GF-D8 (cell line): ENCODE results near the gene AGTRAP.

ENCODE experiments used
- DNase-seq: peaks from one replicate; lab custom pipeline; 2025; lab: John Stamatoyannopoulos, UW

AGTRAP gene

DNA sequence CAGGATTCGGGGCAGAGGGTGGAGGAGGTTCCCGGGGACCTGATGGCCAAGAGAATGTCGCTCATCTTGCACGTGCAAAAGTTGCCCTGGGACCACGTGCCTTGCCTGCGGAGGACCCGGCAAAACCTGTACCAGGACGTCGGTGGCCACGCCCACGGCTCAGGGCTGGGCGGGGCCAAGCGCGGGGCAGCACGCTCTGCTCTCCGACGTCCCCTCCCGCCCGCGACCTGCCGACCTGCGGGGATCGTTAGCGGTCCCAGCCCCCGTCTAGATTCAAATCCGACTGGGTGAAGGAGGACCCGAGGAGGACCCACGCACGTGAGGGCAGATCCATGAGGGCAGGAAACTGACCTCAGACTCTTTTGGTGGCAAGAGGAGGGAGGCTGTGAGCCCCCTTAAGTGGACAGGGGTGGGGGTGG, 26.1 kb downstream of the AGTRAP start, which contains the start of gene C1orf167:
Gene C1orf167 (plus strand): TSS at position 206 of the 419 bp plus-strand sequence. CDS start 2,208 bp downstream, outside the sequence.
- DNase-seq: no peak

DNA sequence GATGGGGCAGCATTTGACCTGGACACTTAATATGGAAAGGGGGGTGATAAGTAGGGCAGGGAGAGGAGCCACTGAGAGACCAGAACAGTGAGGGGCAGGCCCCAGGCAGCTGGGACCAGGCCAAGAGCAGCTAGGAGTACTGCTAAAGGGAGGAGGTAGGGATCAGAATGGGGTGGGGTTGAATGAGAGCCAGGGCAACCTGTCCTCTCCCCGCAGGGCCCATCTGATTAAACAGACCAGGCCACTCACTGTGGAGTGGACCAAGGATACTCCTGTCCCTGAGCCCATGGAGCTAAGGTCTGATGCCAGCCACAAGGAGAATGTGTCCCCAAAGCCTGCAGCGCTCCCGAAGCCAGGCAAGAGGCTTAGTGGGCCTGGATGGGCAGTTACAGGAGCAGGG, 28.2 kb downstream of the AGTRAP start:
- no peak for DNase-seq

DNA sequence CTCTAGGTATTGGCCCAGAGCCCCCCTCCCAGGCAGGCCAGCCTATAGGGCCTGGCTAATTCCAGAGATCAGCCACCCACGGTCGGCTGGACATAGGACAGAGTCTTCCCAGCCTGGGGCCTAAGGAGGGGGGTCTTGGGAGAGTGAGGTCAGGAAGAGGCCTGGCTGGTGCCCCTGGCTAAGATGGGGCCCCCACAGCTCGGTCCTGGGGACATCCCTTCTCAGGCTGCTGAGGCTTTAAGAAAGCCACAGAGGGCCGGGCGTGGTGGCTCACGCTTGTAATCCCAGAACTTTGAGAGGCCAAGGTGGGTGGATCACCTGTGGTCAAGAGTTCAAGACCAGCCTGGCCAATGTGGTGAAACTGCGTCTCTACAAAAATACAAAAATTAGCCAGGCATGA, 28.6 kb downstream of the AGTRAP start:
- DNase-seq: no peak

DNA sequence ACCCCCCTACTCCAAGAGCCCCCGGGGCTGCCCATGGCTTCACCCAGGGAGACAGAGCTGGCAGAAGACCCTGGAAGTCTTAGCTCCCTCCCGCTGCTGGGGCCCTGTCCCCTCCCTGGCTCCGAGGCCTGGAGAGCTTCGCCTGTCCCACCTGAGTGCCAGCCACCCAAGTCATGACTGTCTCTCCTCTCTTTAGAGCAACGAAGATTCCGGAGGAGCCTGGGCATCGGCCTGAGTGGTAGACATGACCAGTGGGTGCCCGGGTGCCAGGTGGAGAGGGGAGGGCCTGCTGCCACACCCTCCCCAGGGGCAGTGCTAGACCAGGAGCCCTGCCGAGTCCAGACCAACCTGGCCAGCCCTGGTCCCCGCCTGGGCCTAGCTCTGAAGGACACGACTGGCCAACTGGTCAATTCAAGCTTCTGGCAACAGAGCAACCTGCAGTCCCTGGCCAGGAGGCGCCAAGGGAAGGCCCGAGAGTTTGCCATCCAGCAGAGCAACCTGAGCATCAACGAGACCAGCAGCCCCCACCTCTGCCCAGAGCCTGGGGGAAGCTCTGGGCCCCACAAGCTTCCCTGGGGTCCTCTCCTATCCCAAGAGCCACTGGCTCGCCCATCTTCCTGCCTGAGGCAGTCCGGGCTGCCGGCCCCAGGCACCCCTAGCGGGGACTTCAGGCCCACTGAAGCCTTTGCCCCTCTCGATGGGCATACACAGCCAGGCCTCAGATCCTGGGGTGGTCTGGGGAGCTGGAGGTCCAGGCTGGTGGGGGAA, 29.9 kb downstream of the AGTRAP start:
- DNase-seq: no peak

DNA sequence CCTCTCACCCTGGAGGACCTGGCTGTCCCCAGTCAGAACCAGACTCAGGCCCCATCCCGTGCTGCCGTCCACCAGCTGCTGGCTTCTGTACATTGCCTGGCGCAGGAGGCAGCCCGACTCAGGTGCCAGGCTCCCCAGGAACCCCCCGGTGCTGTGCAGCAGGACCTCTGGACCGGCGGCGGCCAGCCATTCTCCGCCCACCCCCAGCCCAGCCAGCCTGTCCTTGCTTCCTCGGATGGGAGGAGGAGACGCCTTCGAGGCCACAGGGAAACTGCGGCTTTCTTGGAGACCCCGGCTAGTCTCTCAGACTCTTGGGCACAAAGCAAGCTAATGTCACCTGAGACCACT, 30.5 kb downstream of the AGTRAP start:
- DNase-seq: no peak

DNA sequence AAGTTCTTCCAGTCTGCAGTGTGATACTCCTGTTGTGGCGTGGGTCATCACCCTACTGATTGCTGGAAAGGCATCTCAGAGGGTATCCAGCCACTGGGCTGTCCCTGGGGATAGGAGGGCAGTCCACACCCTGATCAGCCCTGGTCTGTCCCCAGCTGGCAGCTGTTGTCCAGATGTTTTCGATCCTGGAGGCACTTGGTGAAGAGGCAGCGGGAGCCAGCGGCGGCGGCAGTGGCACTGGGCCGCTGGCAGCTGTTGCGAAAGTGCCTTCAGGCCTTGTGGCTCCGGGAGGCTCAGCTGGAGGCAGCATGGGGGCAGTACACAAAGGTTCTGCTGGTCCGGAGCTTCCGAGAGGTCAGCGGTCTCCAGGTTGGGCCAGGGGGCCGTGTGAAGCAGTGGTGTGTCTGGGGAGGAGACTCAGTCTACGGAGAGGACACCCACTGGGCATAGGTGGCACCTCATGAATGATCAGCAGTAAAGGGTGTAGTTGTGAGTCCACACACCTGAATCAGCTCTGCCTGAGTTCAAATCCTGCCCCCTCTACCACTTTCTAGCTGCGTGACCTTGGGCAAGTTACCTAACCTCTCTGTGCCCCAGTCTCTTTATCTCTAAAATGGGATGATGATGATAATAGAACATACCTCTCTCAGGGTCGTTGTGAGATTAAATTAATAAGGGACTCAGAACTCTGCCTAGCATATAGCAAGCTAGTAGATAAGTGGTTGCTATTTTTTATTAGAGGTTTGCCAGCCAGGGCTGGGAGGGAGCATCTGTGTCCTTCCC, 32.2 kb downstream of the AGTRAP start:
- no peak for DNase-seq

DNA sequence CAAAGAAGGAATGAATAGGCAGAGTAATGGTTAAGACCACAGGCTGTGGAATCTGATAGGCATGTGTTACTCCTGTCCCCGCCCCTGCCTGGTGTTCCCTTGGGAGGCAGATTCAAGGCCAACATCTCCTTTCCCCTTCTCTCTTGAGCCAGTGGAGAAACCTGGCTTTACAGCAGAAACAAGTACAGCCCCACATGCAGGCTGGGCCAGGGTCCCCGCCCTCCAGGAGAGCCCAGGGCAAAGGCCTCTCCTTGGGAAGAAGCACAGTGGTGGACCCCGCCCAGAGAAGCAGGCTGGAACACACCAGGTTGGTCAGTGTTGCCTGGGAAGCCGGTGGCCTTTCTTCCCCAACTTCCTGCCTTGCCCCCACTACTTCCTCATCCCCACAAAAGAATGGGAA, 32.9 kb downstream of the AGTRAP start:
- DNase-seq: no peak

DNA sequence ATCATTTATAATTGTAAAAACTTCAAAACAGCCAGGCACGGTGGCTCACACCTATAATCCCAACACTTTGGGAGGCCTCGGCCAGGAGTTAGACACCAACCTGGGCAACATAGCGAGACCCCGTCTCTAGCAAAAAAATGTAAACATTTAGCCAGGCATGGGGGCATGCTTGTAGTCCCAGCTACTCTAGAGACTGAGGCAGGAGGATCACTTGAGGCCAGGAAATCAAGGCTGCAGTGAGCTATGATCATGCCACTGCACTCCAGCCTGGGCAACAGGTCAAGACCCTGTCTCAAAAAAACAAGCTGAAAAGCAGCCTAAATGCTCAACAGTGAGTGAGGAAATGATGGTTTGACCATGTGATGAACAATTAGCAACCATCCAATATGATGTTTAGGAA, 33.3 kb downstream of the AGTRAP start:
- DNase-seq: no peak

DNA sequence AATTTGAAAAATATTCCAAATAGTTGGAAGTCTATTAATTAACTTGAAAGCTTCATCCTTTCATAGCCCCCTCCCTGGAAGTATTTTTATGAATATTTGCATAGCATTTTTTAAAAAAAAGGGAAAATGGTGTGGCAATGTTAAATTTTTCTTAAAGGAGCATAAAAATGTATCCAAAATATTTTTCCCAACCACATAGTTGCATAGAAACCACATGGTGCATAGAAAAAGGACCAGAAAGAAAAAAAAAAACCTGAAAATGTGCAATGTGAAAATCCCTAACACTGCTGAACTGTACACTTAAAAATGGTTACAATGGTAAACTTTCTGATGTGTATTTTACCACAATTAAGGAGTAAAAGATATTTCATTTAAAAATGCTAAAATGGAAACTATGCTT, 34.1 kb downstream of the AGTRAP start:
- DNase-seq: no peak

DNA sequence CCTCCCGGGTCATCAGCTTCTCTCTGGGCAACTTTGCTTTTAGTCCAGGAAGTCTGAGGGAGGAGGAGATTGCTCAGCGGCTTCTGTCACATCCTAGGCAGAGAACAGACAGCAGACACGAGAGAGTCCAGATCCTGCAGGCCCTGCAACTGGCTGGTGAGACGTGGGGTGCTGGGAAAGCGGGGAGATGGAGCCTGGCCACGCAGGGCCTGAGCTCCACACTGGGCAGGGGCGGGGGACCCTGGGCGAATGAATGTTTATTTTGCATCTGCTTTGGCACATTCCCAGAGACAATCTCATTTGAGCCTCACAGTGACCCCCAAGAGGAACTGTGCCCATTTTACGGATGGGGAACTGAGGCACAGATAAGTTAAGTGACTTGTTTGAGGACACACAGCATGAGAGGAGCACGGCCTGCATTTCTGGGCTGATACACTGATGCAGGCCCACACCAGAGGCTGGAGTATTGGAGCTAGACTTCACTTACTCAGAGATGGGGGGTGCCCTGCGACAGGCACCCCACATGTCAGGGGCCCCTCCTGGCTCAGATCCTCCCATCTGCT, 35.6 kb downstream of the AGTRAP start:
- no peak for DNase-seq

DNA sequence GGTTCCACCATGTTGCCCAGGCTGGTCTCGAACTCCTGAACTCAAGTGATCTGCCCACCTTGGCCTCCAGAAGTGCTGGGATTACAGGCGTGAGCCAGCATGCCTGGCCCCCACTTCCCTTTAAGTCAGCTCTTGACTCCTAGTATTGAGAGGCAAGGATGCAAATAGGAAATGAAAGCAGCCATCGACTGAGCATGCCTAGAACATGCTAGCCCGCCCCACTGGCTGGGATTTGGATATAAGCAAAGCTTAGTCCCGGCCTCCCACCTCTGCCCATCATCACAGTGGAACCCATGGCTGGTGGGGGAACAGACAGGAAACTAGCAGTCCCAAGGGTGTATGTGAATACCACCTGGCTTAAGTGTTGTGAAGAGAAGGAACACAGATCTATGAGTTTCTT, 36.5 kb downstream of the AGTRAP start:
- DNase-seq: no peak

DNA sequence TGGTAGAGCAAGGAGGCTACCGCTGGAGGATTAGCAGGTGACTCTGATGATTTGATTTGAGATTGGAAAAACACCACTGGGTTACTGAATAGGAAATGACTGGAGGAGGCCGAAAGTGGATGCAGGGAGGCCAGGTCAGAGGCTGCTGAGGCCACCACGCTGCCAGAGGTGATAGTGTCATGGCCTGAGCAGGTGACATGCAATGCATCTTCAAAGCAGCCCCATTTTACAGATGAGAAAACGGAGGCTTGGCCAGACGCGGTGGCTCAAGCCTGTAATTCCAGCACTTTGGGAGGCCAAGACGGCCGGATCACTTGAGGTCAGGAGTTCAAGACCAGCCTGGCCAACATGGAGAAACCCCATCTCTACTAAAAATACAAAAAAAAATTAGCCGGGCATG, 38.8 kb downstream of the AGTRAP start:
- no peak for DNase-seq

DNA sequence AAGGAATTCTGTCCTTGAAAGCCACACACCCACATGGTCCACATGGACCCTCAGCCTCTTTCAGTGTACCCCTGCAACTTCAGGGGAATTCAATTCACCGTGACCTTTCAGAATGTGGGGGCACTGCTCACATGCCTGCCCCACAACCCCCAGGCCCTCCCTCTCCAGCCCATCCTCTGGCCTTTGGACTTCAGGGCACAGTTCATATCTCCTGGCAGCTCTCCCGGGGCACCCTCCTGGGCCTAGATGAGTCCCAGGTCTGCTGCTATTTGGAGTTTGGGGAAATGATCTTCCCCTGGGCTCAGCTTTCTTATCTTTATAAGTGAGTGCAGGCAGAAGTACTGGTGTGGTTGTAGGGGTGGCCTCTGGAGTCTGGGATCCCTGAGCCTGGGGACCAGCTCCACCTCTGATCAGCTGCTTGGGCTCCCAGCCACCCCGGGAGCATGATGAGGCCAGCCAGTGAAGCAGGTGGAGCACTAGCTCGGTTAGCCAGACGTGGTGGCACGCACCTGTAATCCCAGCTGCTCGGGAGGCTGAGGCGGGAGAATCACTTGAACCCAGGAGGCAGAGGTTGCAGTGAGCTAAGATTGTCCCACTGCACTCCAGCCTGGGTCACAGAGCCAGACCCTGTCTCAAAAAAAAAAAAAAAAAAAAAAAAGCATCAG, 41.9 kb downstream of the AGTRAP start:
- no peak for DNase-seq

DNA sequence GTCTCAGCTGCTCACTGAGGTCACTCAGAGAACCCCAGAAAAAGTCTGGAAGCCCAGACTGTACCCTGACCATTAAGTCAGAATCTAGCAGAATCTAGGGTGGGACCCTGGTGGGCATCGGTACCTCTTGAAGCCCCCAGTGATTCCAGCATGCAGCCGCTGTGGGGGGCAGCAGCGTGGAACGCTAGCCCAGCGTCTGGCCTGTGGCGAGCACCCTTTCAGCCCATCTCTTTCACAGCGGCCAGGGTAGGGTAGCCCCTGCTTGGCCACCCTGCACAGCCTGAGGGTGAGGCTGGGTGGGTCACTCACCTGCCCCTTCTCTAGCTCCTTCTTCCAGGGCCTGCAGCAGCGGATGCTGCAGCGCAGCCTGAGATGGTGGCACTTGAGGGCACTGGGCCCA, 42.4 kb downstream of the AGTRAP start:
- no peak for DNase-seq

DNA sequence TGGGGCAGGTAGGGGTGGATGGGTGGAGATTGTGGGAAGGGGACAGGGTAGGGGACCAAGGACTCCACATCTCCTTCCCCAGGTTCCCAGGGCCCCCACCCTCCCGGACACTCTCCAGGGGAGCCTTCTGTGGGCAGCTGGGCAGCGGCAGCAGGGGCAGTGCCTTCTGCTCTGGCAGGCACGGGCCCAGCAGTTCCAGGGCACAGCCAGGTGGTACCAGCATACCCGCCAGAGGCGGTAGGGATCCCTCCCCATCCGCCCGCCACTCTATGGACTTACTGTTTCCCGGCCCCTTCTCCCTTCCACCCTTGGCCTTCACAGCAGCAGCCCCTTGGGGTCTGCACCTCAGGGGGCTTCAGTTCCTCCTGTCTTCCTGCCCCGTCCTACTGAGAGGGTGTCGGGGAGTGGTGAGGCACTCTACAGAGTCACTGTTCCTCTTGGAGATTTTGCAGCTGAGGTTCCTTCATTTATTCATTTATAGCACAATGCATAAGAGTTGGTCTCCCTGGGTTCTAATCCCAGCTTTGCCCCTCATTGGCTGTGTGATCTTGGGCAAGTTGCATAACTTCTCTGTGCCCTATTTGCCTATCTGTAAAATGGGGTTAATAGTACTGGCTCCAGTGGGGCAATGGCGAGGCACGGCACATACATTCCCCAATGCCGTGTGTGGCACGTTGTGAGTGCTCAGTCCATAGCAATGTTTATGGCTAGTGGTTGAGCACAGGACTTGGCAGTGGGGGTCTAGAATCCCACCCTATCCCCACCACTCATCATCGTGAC, 43.1 kb downstream of the AGTRAP start:
- no peak for DNase-seq

DNA sequence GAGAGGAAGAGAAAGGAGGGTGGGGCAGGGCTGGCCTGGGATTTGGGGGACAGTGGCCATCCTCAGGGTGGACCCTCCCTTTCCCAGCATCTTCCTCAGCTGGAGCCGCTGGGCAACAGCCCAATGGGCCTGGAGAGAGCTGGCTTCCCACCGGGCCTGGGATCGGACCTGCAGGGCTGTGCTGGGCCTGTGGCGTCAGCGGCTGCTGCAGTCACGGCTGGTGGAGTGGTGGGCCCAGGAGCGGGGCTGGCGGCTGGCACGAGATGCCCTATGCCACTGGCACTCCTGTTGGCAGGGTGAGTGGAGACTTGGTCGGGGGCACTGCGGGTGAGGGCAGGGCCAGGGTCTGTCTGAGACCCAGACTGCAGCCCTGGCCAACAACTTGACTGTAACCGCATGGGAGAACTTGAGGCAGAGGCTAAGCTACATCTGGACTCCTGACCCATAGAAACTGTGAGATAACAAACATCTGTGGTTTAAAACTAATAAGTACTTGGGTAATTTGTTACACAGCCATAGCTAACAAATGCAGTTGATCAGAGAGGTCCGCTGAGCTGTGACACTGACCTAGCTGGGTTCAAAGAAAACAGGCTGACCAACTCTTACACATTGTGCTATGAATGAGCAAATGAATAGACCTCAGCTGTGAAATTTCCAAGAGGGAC, 43.9 kb downstream of the AGTRAP start:
- no peak for DNase-seq

DNA sequence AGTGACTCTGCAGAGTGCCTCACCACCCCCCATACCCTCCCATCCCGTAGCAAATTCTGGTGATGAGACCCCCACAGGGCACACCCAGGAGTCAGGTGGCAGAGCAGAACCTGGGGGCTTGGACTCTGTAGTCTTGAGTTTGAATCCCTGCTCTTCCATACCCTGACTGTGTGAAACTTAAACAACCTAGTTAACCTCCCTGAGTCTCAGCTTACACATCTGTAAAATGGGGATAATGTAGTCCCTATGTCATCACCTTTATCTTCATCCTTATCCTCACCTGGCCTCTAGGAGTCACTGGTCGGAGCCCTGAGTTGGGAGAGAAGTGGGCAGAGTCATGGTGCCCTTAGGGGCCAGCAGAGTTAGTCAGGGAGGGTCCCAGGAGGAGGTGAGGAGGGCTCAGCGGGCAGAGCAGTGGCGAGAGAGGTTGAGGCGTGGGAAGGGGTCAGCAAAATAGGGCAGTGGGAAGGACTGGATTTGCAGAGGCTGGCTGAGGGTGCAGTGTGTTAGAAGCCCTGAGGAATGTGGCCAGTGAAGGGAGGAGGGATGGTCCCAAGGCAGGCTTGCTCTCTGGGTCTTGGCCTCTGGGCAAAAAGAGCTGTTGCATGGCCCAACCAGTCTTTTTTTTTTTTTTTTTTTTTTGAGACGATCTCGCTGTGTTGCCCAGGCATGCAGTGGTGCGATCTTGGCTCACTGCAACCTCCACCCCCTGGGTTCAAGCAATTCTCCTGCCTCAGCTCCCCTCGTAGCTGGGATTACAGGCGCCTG, 44.6 kb downstream of the AGTRAP start:
- no peak for DNase-seq

DNA sequence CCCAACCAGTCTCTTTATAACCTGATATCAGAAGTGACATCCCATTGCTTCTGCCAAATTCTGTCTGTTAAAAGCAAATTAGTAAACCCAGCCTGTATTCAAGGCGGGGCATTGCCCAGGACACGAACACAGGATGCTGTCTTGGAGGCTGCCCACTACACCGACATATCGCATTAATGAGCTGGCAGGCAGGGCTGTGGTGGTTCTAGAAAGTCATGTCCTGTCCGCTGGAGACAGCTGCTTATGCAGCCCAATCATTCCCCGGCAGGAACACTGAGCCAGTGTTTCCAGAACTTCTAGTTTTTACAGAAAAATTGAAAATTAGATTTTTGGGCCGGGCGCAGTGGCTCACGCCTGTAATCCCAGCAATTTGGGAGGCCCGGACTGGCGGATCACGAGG, 45.4 kb downstream of the AGTRAP start:
- DNase-seq: no peak

DNA sequence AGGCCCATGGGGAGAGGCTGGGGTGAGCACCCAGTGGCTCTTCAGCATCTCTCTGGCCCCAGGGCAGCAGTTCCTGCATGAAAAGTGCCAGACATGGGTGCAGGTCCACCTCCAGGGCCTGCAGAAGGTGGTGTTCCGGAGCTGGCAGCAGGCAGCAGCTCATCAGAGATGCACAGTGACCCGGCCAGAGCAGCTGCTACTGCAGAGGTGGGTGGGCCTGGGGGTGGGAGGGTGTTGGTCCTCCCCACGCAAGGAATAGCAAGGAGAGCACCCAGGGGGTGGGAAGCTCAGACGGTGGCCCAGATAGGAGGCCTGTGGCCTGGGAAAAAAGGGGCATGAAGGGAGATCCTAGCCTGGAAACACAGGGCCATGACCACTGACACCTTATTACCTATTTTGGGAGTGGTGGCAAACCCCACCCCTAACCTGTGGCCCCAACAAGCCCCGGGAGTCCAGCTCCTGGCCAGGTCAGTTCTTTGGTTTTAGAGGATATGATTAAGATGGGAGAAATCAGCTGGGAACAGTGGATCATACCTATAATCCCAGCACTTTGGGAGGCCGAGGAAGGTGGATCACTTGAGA, 46.3 kb downstream of the AGTRAP start:
- DNase-seq: no peak

DNA sequence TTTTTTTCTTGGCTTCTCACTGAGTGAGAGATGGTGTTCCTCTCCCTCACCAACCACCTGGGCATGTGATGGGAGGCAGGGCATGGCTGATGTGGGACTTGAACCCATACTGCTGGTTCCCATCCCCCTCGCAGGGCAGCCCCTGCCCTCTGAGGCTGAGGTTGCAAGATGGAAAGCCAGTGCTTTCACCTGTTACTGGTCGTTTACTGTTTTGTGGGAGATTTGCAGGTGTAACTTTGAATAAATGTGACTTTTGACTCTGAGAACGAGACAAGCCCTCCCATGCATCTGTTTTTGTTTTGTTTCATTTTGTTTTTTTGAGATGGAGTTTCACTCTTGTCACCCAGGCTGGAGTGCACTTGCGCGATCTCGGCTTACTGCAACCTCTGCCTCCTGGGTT, 47.6 kb downstream of the AGTRAP start:
- DNase-seq: no peak
